Retinal pigment epithelial cell (primary cell): ENCODE data around the gene CAPN7.

Experiments used
- DNase-seq: peaks from one replicate; pipeline ENCODE4 v3.0.0-alpha.2; 2010; ENCODE audit warnings: low read depth
- H3K4me3 ChIP-seq: 2 replicates; pipeline ENCODE4 v1.5.1; 2011; ENCODE audit warnings: mild to moderate bottlenecking, low read length, control low read depth, moderate library complexity
- TF ChIP-seq, protein P1 (sequence below): conservative IDR thresholded peaks from 2 replicates; pipeline ENCODE4 v1.5.1; 2011; ENCODE audit warnings: low read depth, low read length, control low read depth, inconsistent platforms

Gene CAPN7

GRCh38 chr3:15298504-15298903 is 92.5 kb downstream of the CAPN7 start:
- DNase-seq = no peak
- TF ChIP-seq, protein P1, sequence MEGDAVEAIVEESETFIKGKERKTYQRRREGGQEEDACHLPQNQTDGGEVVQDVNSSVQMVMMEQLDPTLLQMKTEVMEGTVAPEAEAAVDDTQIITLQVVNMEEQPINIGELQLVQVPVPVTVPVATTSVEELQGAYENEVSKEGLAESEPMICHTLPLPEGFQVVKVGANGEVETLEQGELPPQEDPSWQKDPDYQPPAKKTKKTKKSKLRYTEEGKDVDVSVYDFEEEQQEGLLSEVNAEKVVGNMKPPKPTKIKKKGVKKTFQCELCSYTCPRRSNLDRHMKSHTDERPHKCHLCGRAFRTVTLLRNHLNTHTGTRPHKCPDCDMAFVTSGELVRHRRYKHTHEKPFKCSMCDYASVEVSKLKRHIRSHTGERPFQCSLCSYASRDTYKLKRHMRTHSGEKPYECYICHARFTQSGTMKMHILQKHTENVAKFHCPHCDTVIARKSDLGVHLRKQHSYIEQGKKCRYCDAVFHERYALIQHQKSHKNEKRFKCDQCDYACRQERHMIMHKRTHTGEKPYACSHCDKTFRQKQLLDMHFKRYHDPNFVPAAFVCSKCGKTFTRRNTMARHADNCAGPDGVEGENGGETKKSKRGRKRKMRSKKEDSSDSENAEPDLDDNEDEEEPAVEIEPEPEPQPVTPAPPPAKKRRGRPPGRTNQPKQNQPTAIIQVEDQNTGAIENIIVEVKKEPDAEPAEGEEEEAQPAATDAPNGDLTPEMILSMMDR = no peak
- no peak overlapping the region for H3K4me3 ChIP-seq

- no peak for DNase-seq
- no peak overlapping the region for H3K4me3 ChIP-seq
- TF ChIP-seq, protein P1 = no peak
These were observed 93.0 kb downstream of the CAPN7 start for GRCh38 chr3:15299036-15299435.

GRCh38 chr3:15300323-15301078 is 94.5 kb downstream of the CAPN7 start:
- no peak overlapping the region for H3K4me3 ChIP-seq
- no peak for DNase-seq
- TF ChIP-seq, protein P1 = no peak

GRCh38 chr3:15301761-15302160 is 95.7 kb downstream of the CAPN7 start:
- TF ChIP-seq, protein P1 = no peak
- H3K4me3 ChIP-seq = no peak overlapping the region
- DNase-seq = no peak
